ENCODE measurements around the gene TIGD4. TPM values are rescaled to one million over a fixed set of nuclear protein-coding genes. Genes with fewer than 3 reads are reported as not detected.
A peak's percentile ranks its signal among the peaks of the same experiment; 100 is the strongest.

The TIGD4 gene
- total and polyA plus RNA-seq, 2 experiments from 2014 or later, result 0.11 TPM; not detected in 1

DNA sequence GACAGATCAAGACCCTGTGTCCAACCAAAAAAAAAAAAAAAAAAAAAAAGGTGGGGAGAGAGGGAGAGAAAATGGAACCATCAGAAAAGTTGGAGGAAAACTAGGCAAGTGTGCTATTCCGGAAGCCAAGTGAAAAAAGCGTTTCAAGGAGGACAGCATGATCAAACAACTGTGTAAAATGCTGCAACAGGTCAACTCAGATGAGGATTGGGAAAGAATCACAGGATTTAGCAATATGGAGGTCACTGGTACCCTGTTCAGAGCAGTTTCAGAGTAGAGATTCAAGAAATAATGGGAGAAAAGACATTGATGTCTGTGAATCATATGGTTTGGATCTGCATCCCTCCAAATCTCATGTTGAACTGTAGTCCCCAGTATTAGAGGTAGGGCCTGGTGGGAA lies 47.5 kb downstream of the TIGD4 start:
- H3K4me3 ChIP-seq, result no peak overlapping the region
- no peak overlapping the region for H3K27ac ChIP-seq
- H3K4me2 ChIP-seq (ENCODE audit: unreplicated experiment), result no peak overlapping the region
- no peak for TF ChIP-seq EZH2 (IDR thresholded peaks at IDR 0.05; ENCODE audit: insufficient read depth, poor library complexity, severe bottlenecking)
- no peak for TF ChIP-seq EZH2phosphoT487 (IDR thresholded peaks at IDR 0.05; ENCODE audit: insufficient read depth, low read depth)
- 100% methylated on average over 2 of the region's 2 CpGs for WGBS, 2 experiments (ENCODE audit: low coverage in 1 of 2, low lambda C conversion rate in 2 of 2, missing lambda C conversion rate in 2 of 2)
- peaks cover 5% of the 10 kb centered on the region; the same call in 1 of the 2 replicates for H3F3A ChIP-seq (ENCODE audit: insufficient read depth)
- H3K27me3 ChIP-seq (replicated peaks; ENCODE audit: insufficient read depth), result no peaks in the 10 kb centered on the region
- in situ Hi-C loops (cut with MboI), result no loop called here
- H3K9me2 ChIP-seq (ENCODE audit: insufficient read depth), result no peaks in the 10 kb centered on the region
- no peak for DNase-seq
- H3K9ac ChIP-seq, result no peak overlapping the region
- H3K79me2 ChIP-seq (ENCODE audit: insufficient read depth), result no peaks in the 10 kb centered on the region
- peaks cover 4% of the 10 kb centered on the region; the same call in 1 of the 2 replicates for H3K4me1 ChIP-seq (ENCODE audit: insufficient read depth)
- H3K9me3 ChIP-seq (ENCODE audit: low read depth), result no peaks in the 10 kb centered on the region
- no peaks in the 10 kb centered on the region for H3K36me3 ChIP-seq (ENCODE audit: low read depth)
- H4K20me1 ChIP-seq (ENCODE audit: insufficient read depth), result no peaks in the 10 kb centered on the region
- H2AFZ ChIP-seq, result no peak overlapping the region

DNA sequence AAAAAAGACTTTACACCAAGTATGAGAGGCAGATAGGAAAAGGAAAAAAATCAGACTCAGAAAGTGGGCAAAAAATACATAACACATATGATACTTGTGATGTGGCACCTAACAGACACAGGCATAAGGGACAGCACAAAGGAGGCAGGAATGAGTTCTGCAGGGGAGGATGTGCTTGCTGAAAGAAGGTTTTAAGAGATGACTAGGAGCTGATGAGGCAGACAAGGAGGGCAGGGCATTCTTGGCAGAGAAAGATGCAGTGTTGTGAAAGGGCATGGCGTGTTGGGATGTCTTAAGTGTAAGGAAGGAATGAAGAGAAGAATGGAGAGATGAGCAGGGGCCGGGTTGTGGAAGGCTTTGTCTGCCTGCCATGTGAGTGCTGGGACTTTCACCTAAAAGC lies 50.1 kb downstream of the TIGD4 start:
- H3K9me2 ChIP-seq (ENCODE audit: insufficient read depth), result no peaks in the 10 kb centered on the region
- no peaks in the 10 kb centered on the region for H4K20me1 ChIP-seq (ENCODE audit: insufficient read depth)
- WGBS, 2 experiments (ENCODE audit: low coverage in 1 of 2, low lambda C conversion rate in 2 of 2, missing lambda C conversion rate in 2 of 2), result 0 to 4% methylated on average over 2 of the region's 2 CpGs
- TF ChIP-seq EZH2 (IDR thresholded peaks at IDR 0.05; ENCODE audit: insufficient read depth, poor library complexity, severe bottlenecking) (no peak), EZH2phosphoT487 (IDR thresholded peaks at IDR 0.05; ENCODE audit: insufficient read depth, low read depth) (no peak)
- no peak overlapping the region for H3K4me3 ChIP-seq
- no peak overlapping the region for H3K9ac ChIP-seq
- peak overlapping the region; percentile 48 for H3K4me2 ChIP-seq (ENCODE audit: unreplicated experiment)
- H2AFZ ChIP-seq, result peak overlapping the region; percentile 67
- no peaks in the 10 kb centered on the region for H3K27me3 ChIP-seq (replicated peaks; ENCODE audit: insufficient read depth)
- peak overlapping the region; percentile 26; the same call in 1 of the 2 replicates for H3K27ac ChIP-seq
- no peaks in the 10 kb centered on the region for H3K79me2 ChIP-seq (ENCODE audit: insufficient read depth)
- peak; percentile 90 for DNase-seq
- no peaks in the 10 kb centered on the region for H3K36me3 ChIP-seq (ENCODE audit: low read depth)
- in situ Hi-C loops (cut with MboI), result no loop called here
- H3K4me1 ChIP-seq (ENCODE audit: insufficient read depth), result peaks cover 4% of the 10 kb centered on the region; the same call in 1 of the 2 replicates
- peaks cover 5% of the 10 kb centered on the region; the same call in 1 of the 2 replicates for H3F3A ChIP-seq (ENCODE audit: insufficient read depth)
- H3K9me3 ChIP-seq (ENCODE audit: low read depth), result no peaks in the 10 kb centered on the region

DNA sequence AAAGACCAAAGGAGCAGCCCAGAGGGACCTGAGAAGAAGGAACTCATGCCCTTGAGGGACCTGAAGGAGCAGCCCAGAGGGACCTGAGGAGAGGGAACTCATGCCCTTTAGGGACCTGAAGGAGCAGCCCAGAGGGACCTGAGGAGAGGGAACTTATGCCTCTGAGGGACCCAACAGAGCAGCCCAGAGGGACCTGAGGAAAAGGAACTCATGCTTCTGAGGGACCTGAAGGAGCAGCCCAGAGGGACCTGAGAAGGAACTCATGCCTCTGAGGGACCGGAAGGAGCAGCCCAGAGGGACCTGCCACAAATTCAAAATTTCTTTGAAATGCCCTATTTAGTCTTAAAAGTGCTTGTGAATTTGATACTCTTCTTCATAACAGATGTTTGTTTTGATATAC lies 51.2 kb downstream of the TIGD4 start:
- peaks cover 4% of the 10 kb centered on the region; the same call in 1 of the 2 replicates for H3K4me1 ChIP-seq (ENCODE audit: insufficient read depth)
- no peaks in the 10 kb centered on the region for H3K27me3 ChIP-seq (replicated peaks; ENCODE audit: insufficient read depth)
- no peaks in the 10 kb centered on the region for H3K36me3 ChIP-seq (ENCODE audit: low read depth)
- H3K79me2 ChIP-seq (ENCODE audit: insufficient read depth), result no peaks in the 10 kb centered on the region
- no peak for TF ChIP-seq EZH2 (IDR thresholded peaks at IDR 0.05; ENCODE audit: insufficient read depth, poor library complexity, severe bottlenecking)
- no peak for TF ChIP-seq EZH2phosphoT487 (IDR thresholded peaks at IDR 0.05; ENCODE audit: insufficient read depth, low read depth)
- H2AFZ ChIP-seq, result no peak overlapping the region
- H3K4me2 ChIP-seq (ENCODE audit: unreplicated experiment), result no peak overlapping the region
- H3K27ac ChIP-seq, result no peak overlapping the region
- in situ Hi-C loops (cut with MboI), result no loop called here
- DNase-seq, result no peak
- 90 to 94% methylated on average over 1 of the region's 1 CpG for WGBS, 2 experiments (ENCODE audit: low coverage in 1 of 2, low lambda C conversion rate in 2 of 2, missing lambda C conversion rate in 2 of 2)
- no peaks in the 10 kb centered on the region for H3K9me3 ChIP-seq (ENCODE audit: low read depth)
- H3K9ac ChIP-seq, result no peak overlapping the region
- no peaks in the 10 kb centered on the region for H3K9me2 ChIP-seq (ENCODE audit: insufficient read depth)
- no peaks in the 10 kb centered on the region for H4K20me1 ChIP-seq (ENCODE audit: insufficient read depth)
- H3K4me3 ChIP-seq, result no peak overlapping the region
- H3F3A ChIP-seq (ENCODE audit: insufficient read depth), result peaks cover 5% of the 10 kb centered on the region; the same call in 1 of the 2 replicates

GRCh38 chr4:152727784-152728183 lies 51.7 kb downstream of the TIGD4 start:
- Histone ChIP-seq H3K4me2 (ENCODE audit: unreplicated experiment) (no peak overlapping the region), H3K4me3 (no peak overlapping the region), H3K4me1 (ENCODE audit: insufficient read depth) (peaks cover 4% of the 10 kb centered on the region; the same call in 1 of the 2 replicates), H3F3A (ENCODE audit: insufficient read depth) (peaks cover 5% of the 10 kb centered on the region; the same call in 1 of the 2 replicates), H3K79me2 (ENCODE audit: insufficient read depth) (no peaks in the 10 kb centered on the region), H3K9ac (no peak overlapping the region), H2AFZ (no peak overlapping the region), H3K9me2 (ENCODE audit: insufficient read depth) (no peaks in the 10 kb centered on the region), H3K27me3 (replicated peaks; ENCODE audit: insufficient read depth) (no peaks in the 10 kb centered on the region), H4K20me1 (ENCODE audit: insufficient read depth) (no peaks in the 10 kb centered on the region), H3K36me3 (ENCODE audit: low read depth) (no peaks in the 10 kb centered on the region), H3K9me3 (ENCODE audit: low read depth) (no peaks in the 10 kb centered on the region), H3K27ac (no peak overlapping the region)
- in situ Hi-C loops (cut with MboI), result no loop called here
- 26 to 36% methylated on average over 1 of the region's 1 CpG for WGBS, 2 experiments (ENCODE audit: low coverage in 1 of 2, low lambda C conversion rate in 2 of 2, missing lambda C conversion rate in 2 of 2)
- DNase-seq, result no peak
- no peak for TF ChIP-seq EZH2 (IDR thresholded peaks at IDR 0.05; ENCODE audit: insufficient read depth, poor library complexity, severe bottlenecking)
- no peak for TF ChIP-seq EZH2phosphoT487 (IDR thresholded peaks at IDR 0.05; ENCODE audit: insufficient read depth, low read depth)

Data from GM23248 (cell line).